Measurements from ENCODE around the gene REX1BD.
A peak's percentile ranks its signal among the peaks of the same experiment; 100 is the strongest.
"Not testable (repeated sequence)": the region's sequence is repeated elsewhere in the genome, so short reads cannot be mapped to it uniquely, and the experiment has no call there.

Gene REX1BD

GRCh38 chr19:18588611-18589379, at the start of gene REX1BD:
Gene REX1BD, plus strand, starts transcription at chr19:18588798. Its CDS starts 4 bp downstream, at chr19:18588802.
- peak; percentile 80 to 84 for DNase-seq

- no peak for DNase-seq
Measured at GRCh38 chr19:18539372-18539771, 49.2 kb upstream of the REX1BD start.

- not testable (repeated sequence) for DNase-seq
Measured at GRCh38 chr19:18540200-18540599, 48.4 kb upstream of the REX1BD start.

GRCh38 chr19:18541258-18541991, 47.2 kb upstream of the REX1BD start:
- DNase-seq: no peak

GRCh38 chr19:18541992-18542940, 46.3 kb upstream of the REX1BD start:
- peak in 1 of 2 donors; percentile 12 for DNase-seq

GRCh38 chr19:18542941-18543813, 45.4 kb upstream of the REX1BD start, which contains the start of gene FKBP8:
Gene FKBP8, minus strand, starts transcription at chr19:18543573. Its CDS starts 1,603 bp downstream, at chr19:18541970.
- DNase-seq: peak; percentile 78 to 94

DNA sequence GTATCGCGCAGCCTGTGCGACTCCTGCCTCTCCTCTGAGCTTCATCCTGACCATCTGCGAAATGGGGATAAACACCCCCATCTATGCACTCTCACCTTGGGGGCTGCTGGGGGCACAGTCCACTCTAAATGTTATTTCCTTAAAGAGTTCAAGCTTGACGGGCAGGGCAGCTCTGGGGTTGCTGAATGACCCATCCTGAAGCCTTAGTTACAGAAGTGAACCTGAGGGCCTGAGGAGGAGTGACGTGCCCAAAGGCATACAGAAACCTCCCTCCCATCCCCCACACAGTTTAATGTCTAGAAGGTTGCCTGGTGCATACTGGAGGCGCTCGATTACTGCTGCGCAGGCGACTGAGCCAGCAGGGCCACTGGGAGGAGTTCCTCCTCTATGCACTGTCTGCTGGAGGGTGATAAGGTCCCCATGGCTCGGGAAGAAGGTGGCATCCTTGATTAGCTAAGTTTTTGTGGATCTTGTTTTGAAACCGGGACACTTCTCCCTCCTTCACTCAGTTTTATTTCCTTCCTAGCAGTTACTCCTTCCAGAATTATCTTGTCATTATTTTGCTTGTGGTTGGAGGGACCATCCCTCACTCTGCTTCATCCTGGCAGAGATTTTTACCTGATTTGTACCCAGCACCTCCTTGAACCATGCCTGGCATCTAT, 44.7 kb upstream of the REX1BD start:
- peak; percentile 74 to 78 for DNase-seq

GRCh38 chr19:18551631-18552030, 37.0 kb upstream of the REX1BD start:
- no peak for DNase-seq

DNA sequence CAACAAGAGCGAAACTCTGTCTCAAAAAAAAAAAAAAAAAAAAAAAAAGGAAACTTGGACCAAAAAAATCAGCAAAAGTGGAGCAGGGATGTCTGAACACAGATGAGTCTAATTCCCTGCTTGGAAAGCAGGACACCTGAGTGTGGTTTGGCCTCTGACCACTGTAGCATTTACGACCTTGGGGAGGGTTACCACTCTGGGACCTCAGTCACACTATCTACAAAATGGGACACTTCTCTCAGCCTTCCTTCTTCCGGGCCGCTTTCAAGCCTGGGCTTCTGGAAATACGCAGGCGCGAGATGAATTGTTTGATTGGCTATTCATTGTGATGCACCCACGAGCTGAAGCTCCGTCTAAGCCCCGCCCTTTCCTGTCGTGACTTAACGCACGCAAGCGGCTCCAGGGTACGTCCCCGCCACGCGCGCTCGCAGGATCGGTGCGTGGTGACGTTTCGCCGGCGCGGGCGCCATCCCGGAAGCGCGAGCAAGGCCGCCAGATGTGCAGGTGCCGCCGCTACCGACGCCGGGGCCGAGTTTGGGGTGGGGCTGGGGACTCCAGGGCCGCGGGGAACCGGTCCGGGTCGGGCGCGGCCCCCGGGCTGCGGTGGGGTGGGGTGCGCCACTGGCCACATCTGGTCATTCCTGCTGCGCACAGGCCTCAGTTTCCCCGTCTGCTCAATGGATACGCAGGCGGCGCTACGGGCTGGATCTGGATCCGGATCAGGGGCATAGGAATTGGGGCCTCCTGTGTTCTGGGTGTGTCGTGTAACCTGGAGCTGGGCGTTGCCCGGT, 31.0 kb upstream of the REX1BD start, which contains the start of gene KXD1:
Gene KXD1 (plus strand): TSS at position 460 of the 791 bp plus-strand sequence. CDS start 4,187 bp downstream, outside the sequence.
- DNase-seq: peak; percentile 97 to 99

- no peak for DNase-seq
Measured at GRCh38 chr19:18558202-18558555, 30.4 kb upstream of the REX1BD start.

DNA sequence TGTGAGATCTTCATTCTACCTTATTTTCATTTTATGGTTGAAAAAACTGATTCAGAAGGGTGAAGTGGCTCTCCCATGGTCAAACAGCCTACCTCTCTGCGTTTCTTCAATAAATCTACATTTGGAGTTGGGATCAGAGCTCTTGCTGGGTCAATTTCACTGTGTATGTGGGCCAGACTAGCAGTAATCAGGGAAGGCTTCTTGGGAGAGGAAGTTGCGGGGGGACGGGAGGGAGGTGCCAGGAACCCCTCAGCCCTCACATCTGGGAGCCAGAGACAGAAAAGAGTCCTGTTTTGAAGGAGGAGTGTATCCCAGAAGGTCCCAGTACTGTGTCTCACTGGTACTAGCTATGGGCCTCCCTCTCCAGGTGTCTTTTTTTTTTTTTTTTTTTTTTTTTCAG, 30.0 kb upstream of the REX1BD start:
- no peak for DNase-seq

DNA sequence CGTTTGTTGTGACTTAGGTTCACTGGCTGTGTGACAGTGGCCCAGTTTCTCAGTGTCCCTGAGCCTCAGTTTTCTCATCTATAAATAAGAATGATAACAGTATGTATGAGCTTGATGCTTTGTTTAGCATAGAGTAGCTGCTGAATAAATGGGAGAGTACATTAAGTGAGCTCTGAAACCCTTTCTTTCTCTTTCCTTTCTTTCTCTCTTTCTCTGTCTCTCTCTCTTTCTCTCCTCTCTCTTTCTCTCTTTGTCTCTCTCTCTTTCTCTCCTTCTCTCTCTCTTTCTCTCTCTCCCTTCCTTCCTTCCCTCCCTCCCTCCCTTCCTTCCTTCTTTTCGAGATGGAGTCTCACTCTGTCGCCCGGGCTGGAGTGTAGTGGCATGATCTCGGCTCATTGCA, 28.9 kb upstream of the REX1BD start:
- DNase-seq: no peak

DNA sequence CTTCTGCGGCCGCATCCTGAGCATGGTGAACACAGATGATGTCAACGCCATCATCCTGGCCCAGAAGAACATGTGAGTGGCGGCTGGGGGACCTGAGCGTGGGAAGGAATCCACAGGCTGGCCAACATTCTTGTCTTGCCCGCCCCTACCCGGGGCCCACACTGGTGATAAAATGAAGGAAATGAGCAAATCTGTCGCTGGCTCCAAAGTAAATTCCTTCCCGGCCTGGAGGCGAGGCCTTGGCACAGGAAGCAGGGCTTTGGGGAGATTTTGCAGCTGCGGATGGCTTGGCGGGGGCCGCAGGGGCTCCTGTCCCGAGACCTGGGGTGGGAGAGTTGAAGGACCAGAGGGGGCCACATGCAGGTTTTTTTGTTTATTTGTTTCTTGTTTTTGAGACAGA, 26.5 kb upstream of the REX1BD start:
- no peak for DNase-seq

GRCh38 chr19:18566953-18567352, 21.6 kb upstream of the REX1BD start:
- DNase-seq: no peak

DNA sequence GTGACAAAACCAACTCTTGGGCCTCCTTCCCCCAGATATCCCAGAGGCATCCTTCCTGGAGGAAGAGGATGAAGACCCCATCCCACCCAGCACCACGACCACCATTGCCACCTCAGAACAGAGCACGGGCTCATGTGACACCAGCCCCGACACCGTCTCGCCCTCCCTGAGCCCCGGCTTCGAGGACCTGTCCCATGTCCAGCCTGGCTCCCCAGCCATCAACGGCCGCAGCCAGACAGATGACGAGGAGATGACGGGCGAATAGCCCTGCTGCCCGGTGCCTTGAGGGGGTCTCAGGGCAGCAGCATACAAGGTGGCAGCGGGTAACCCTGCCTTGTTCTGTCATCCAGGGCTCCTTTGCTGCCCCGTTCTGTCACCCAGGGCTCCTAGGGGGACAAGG, 20.2 kb upstream of the REX1BD start:
- DNase-seq: no peak

DNA sequence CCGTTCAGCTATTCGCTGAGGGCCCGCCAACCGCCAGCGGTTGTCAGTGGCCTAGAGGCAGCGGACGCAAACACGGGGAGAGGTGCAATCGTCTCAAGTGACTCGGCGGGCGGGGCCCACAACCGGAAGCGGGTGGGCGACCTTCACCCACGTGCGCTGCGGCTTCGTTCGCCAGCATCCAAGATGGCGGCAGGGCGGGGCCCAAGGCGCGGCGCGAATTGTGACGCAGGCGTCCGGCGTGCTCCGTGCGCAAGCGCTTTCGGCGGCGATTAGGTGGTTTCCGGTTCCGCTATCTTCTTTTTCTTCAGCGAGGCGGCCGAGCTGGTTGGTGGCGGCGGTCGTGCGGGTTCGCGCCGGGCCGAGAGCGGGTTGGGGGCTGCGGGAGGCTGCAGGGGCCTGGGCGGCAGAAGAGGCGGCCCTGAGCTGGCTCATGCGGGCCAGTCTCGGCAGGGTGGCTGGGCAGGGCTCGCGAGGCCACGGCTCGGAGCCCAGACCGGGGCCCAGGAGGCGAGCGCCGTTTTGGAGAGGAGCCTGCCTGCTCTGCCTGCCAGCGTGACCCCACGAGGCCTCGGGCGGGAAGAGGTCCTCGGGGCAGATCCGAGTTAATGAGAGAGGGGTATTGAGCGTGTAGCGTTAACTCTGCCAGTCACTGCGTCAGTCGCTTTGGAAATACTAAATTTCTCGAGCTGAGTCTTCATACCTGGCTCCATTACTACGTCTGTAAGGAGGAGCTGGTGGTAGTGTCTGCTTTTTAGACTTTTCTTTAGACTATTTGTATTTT, 16.8 kb upstream of the REX1BD start, which contains the start of gene UBA52:
Gene UBA52 (plus strand): TSS at position 294 of the 781 bp plus-strand sequence. CDS start 1,444 bp downstream, outside the sequence.
- DNase-seq: peak; percentile 97 to 100

DNA sequence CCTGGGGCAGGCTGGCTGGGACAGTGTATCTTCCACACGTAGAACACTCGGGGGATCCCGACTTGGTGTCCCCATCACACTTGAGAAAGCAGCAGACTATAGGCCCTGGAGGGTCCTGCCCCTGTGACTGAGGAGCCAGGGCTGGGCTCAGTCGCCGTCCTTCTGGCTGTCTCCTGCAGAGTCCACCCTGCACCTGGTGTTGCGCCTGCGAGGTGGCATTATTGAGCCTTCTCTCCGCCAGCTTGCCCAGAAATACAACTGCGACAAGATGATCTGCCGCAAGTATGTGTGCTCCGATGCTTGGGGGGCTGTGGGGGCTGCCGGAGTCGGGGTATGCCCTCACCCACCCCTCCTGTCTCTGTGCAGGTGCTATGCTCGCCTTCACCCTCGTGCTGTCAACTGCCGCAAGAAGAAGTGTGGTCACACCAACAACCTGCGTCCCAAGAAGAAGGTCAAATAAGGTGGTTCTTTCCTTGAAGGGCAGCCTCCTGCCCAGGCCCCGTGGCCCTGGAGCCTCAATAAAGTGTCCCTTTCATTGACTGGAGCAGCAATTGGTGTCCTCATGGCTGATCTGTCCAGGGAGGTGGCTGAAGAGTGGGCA, 13.8 kb upstream of the REX1BD start:
- DNase-seq: no peak

GRCh38 chr19:18576383-18576782, 12.2 kb upstream of the REX1BD start:
- DNase-seq: no peak

DNA sequence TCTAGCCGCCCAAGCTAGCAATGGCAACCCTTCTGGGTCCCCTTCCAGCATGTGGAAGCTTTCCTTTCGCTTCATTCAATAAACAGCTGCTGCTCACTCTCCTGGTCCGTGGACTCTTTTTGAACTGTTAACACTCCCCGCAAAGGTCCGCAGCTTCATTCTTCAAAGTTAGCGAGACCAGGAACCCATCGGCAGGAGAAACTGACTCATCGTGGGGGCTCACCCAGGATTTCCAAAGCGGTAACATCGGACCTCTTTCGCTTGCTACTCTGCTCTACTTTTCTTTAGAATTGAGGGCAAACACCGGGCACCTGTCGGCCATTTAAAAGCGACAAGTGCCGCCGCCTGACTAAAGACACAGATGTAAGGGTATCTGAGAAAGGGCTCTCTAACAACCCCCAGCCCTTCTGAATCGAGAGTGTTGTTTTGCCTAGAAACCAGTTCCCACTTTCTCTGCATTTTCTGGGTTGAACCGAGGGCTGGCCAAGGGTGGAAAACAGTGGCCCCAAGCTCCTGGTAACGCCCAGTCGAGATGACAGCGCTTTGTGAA, 11.2 kb upstream of the REX1BD start:
- no peak for DNase-seq

All from inflammatory macrophage treated with lipopolysaccharide for 1 hour (primary cell).